SU-DHL-6 (cell line): ENCODE measurements around the gene RASAL1.

Experiments
- H2AFZ ChIP-seq: fragments of 200-600 bp; sonication (generic); 2 replicates; pipeline ENCODE4 v1.6.1; 2014; ENCODE audit warnings: low read depth, mild to moderate bottlenecking, moderate library complexity, mixed read lengths, antibody characterized with exemption, low read length; ENCODE audit not compliant: severe bottlenecking
- H3F3A ChIP-seq: fragments of 200-600 bp; shearing (Covaris generic); 2 replicates; pipeline ENCODE4 v1.6.0; 2016; ENCODE audit warnings: antibody characterized with exemption, mild to moderate bottlenecking; ENCODE audit not compliant: insufficient read depth
- H3K27ac ChIP-seq: fragments of 200-600 bp; sonication (generic); 2 replicates; pipeline ENCODE4 v1.5.1; 2016; ENCODE audit warnings: low read depth, mild to moderate bottlenecking, low read length, moderate library complexity, mixed read lengths
- H3K27me3 ChIP-seq: fragments of 200-600 bp; sonication (generic), shearing (Covaris generic); 2 replicates; pipeline ENCODE4 v1.6.0; 2014; ENCODE audit warnings: mild to moderate bottlenecking, low read length
- H3K36me3 ChIP-seq: fragments of 200-600 bp; sonication (generic); 2 replicates; pipeline ENCODE4 v1.6.1; 2014; ENCODE audit warnings: mild to moderate bottlenecking, low read length, mixed read lengths
- H3K4me2 ChIP-seq: fragments of 300-600, 200-600 bp; shearing (Covaris generic), sonication (generic); 2 replicates; pipeline ENCODE4 v1.6.0; 2014; ENCODE audit warnings: low read length, low read depth, mild to moderate bottlenecking; ENCODE audit not compliant: poor library complexity, severe bottlenecking
- H3K4me3 ChIP-seq: fragments of 200-600 bp; sonication (generic); 2 replicates; pipeline ENCODE4 v1.5.1; 2014; ENCODE audit warnings: antibody characterized with exemption, low read length, mild to moderate bottlenecking, mixed read lengths; ENCODE audit not compliant: insufficient read depth, poor library complexity, severe bottlenecking
- H3K79me2 ChIP-seq: fragments of 200-600 bp; sonication (generic); 2 replicates; pipeline ENCODE4 v1.6.1; 2014; ENCODE audit warnings: mild to moderate bottlenecking, low read length, moderate library complexity; ENCODE audit not compliant: insufficient read depth
- H3K9ac ChIP-seq: fragments of 200-600 bp; sonication (generic); 2 replicates; pipeline ENCODE4 v1.7.0; 2014; ENCODE audit warnings: mild to moderate bottlenecking, low read length
- H3K9me2 ChIP-seq: fragments of 200-600 bp; sonication (generic); replicated peaks from 2 replicates; pipeline ENCODE4 v1.6.1; 2014; ENCODE audit warnings: low read length; ENCODE audit not compliant: insufficient read depth
- H3K9me3 ChIP-seq: fragments of 200-600 bp; sonication (generic); 2 replicates; pipeline ENCODE4 v1.6.1; 2014; ENCODE audit warnings: low read length, mixed read lengths; ENCODE audit not compliant: insufficient read depth
- H4K20me1 ChIP-seq: fragments of 200-600 bp; sonication (generic); 2 replicates; pipeline ENCODE4 v1.6.1; 2014; ENCODE audit warnings: low read depth, mild to moderate bottlenecking, antibody characterized with exemption, low read length, moderate library complexity, mixed read lengths
- CTCF ChIP-seq: fragments of 200-600 bp; sonication (generic); IDR thresholded peaks from one replicate; pipeline ENCODE4 v1.5.1; 2017; ENCODE audit warnings: antibody characterized with exemption, mild to moderate bottlenecking, low read length, moderate library complexity; ENCODE audit not compliant: insufficient read depth, poor library complexity, severe bottlenecking
- EZH2phosphoT487 ChIP-seq: fragments of 200-600 bp; sonication (generic), shearing (Covaris generic); conservative IDR thresholded peaks from 2 replicates; pipeline ENCODE4 v1.6.1; 2018; ENCODE audit warnings: mild to moderate bottlenecking, antibody characterized with exemption, low read length, moderate library complexity, mixed read lengths

The RASAL1 gene

GRCh38 chr12:113056381-113056630, 79.3 kb downstream of the RASAL1 start:
- no peaks in the 10 kb centered on the region for H4K20me1 ChIP-seq
- no peaks in the 10 kb centered on the region for H3K9me2 ChIP-seq
- H3K27ac ChIP-seq = peak overlapping the region; percentile 99
- peaks cover 71% of the 10 kb centered on the region for H3K79me2 ChIP-seq
- peak overlapping the region; percentile 98 for H3K9ac ChIP-seq
- peak overlapping the region; percentile 99 for H3K4me2 ChIP-seq
- no peaks in the 10 kb centered on the region for H3K27me3 ChIP-seq
- H3F3A ChIP-seq = peaks cover 70% of the 10 kb centered on the region
- no peak overlapping the region for H2AFZ ChIP-seq
- TF ChIP-seq EZH2phosphoT487 (no peak), CTCF (no peak)
- H3K4me3 ChIP-seq = peak overlapping the region; percentile 93
- H3K36me3 ChIP-seq = peaks cover 27% of the 10 kb centered on the region
- H3K9me3 ChIP-seq = no peaks in the 10 kb centered on the region

GRCh38 chr12:113055594-113056380, 79.8 kb downstream of the RASAL1 start:
- H3K4me2 ChIP-seq = peak overlapping the region; percentile 99
- no peak overlapping the region for H2AFZ ChIP-seq
- no peaks in the 10 kb centered on the region for H3K9me2 ChIP-seq
- H3K27me3 ChIP-seq = no peaks in the 10 kb centered on the region
- H3K36me3 ChIP-seq = peaks cover 27% of the 10 kb centered on the region
- peak overlapping the region; percentile 99 for H3K27ac ChIP-seq
- peaks cover 66% of the 10 kb centered on the region for H3K79me2 ChIP-seq
- no peaks in the 10 kb centered on the region for H4K20me1 ChIP-seq
- TF ChIP-seq CTCF (no peak), EZH2phosphoT487 (no peak)
- no peaks in the 10 kb centered on the region for H3K9me3 ChIP-seq
- H3K4me3 ChIP-seq = peak overlapping the region; percentile 93
- H3F3A ChIP-seq = peaks cover 69% of the 10 kb centered on the region
- H3K9ac ChIP-seq = peak overlapping the region; percentile 98

GRCh38 chr12:113054948-113055486, 80.5 kb downstream of the RASAL1 start:
- peaks cover 24% of the 10 kb centered on the region for H3K36me3 ChIP-seq
- H3K27ac ChIP-seq = peak overlapping the region; percentile 99
- H4K20me1 ChIP-seq = no peaks in the 10 kb centered on the region
- H3K4me2 ChIP-seq = peak overlapping the region; percentile 99
- H3K79me2 ChIP-seq = peaks cover 59% of the 10 kb centered on the region
- peak overlapping the region; percentile 98 for H3K9ac ChIP-seq
- no peaks in the 10 kb centered on the region for H3K9me2 ChIP-seq
- peak overlapping the region; percentile 93 for H3K4me3 ChIP-seq
- peaks cover 69% of the 10 kb centered on the region for H3F3A ChIP-seq
- H3K9me3 ChIP-seq = no peaks in the 10 kb centered on the region
- TF ChIP-seq EZH2phosphoT487 (no peak), CTCF (no peak)
- H3K27me3 ChIP-seq = no peaks in the 10 kb centered on the region
- no peak overlapping the region for H2AFZ ChIP-seq
